ENCODE data around the gene DNAAF9.

DNAAF9 gene

GRCh38 chr20:3449319-3449718 lies 41.9 kb upstream of the DNAAF9 start:
- DNase-seq (ENCODE audit: extremely low read depth, insufficient read length): no peak
- TF ChIP-seq CTCF (IDR thresholded peaks at IDR 0.05; ENCODE audit: insufficient read depth, low read length, poor library complexity, severe bottlenecking): no peak
- Histone ChIP-seq H3K27me3 (replicated peaks; ENCODE audit: control insufficient read depth, insufficient read depth, low read length) (no peaks in the 10 kb centered on the region), H3K4me3 (replicated peaks; ENCODE audit: low read depth, low read length) (no peak overlapping the region), H3K36me3 (ENCODE audit: control insufficient read depth, insufficient read depth, low read length) (no peaks in the 10 kb centered on the region)

GRCh38 chr20:3447321-3447720 lies 39.9 kb upstream of the DNAAF9 start:
- TF ChIP-seq CTCF (IDR thresholded peaks at IDR 0.05; ENCODE audit: insufficient read depth, low read length, poor library complexity, severe bottlenecking): no peak
- H3K4me3 ChIP-seq (replicated peaks; ENCODE audit: low read depth, low read length): no peak overlapping the region
- no peaks in the 10 kb centered on the region for H3K36me3 ChIP-seq (ENCODE audit: control insufficient read depth, insufficient read depth, low read length)
- H3K27me3 ChIP-seq (replicated peaks; ENCODE audit: control insufficient read depth, insufficient read depth, low read length): no peaks in the 10 kb centered on the region
- no peak for DNase-seq (ENCODE audit: extremely low read depth, insufficient read length)

- DNase-seq (ENCODE audit: extremely low read depth, insufficient read length): no peak
- TF ChIP-seq CTCF (IDR thresholded peaks at IDR 0.05; ENCODE audit: insufficient read depth, low read length, poor library complexity, severe bottlenecking): no peak
- H3K36me3 ChIP-seq (ENCODE audit: control insufficient read depth, insufficient read depth, low read length): no peaks in the 10 kb centered on the region
- no peaks in the 10 kb centered on the region for H3K27me3 ChIP-seq (replicated peaks; ENCODE audit: control insufficient read depth, insufficient read depth, low read length)
- no peak overlapping the region for H3K4me3 ChIP-seq (replicated peaks; ENCODE audit: low read depth, low read length)
Observed at GRCh38 chr20:3446779-3447178, 39.3 kb upstream of the DNAAF9 start.

- no peak for TF ChIP-seq CTCF (IDR thresholded peaks at IDR 0.05; ENCODE audit: insufficient read depth, low read length, poor library complexity, severe bottlenecking)
- no peak for DNase-seq (ENCODE audit: extremely low read depth, insufficient read length)
- no peaks in the 10 kb centered on the region for H3K27me3 ChIP-seq (replicated peaks; ENCODE audit: control insufficient read depth, insufficient read depth, low read length)
- no peak overlapping the region for H3K4me3 ChIP-seq (replicated peaks; ENCODE audit: low read depth, low read length)
- H3K36me3 ChIP-seq (ENCODE audit: control insufficient read depth, insufficient read depth, low read length): no peaks in the 10 kb centered on the region
Observed at GRCh38 chr20:3436864-3437574, 29.6 kb upstream of the DNAAF9 start.

- Histone ChIP-seq H3K36me3 (ENCODE audit: control insufficient read depth, insufficient read depth, low read length) (no peaks in the 10 kb centered on the region), H3K4me3 (replicated peaks; ENCODE audit: low read depth, low read length) (no peak overlapping the region), H3K27me3 (replicated peaks; ENCODE audit: control insufficient read depth, insufficient read depth, low read length) (no peaks in the 10 kb centered on the region)
- DNase-seq (ENCODE audit: extremely low read depth, insufficient read length): no peak
- no peak for TF ChIP-seq CTCF (IDR thresholded peaks at IDR 0.05; ENCODE audit: insufficient read depth, low read length, poor library complexity, severe bottlenecking)
Observed at GRCh38 chr20:3434232-3434631, 26.8 kb upstream of the DNAAF9 start.

- TF ChIP-seq CTCF (IDR thresholded peaks at IDR 0.05; ENCODE audit: insufficient read depth, low read length, poor library complexity, severe bottlenecking): no peak
- DNase-seq (ENCODE audit: extremely low read depth, insufficient read length): no peak
- Histone ChIP-seq H3K4me3 (replicated peaks; ENCODE audit: low read depth, low read length) (no peak overlapping the region), H3K27me3 (replicated peaks; ENCODE audit: control insufficient read depth, insufficient read depth, low read length) (no peaks in the 10 kb centered on the region), H3K36me3 (ENCODE audit: control insufficient read depth, insufficient read depth, low read length) (no peaks in the 10 kb centered on the region)
Observed at GRCh38 chr20:3433744-3434143, 26.3 kb upstream of the DNAAF9 start.
